Cortex of kidney (tissue), 1 donor: ENCODE measurements around the gene CENPS.
"Not testable (repeated sequence)": the region's sequence is repeated elsewhere in the genome, so short reads cannot be mapped to it uniquely, and the experiment has no call there.

ENCODE experiments used
- DNase-seq: peaks from one replicate; lab custom pipeline; 2025; lab: John Stamatoyannopoulos, UW

Gene CENPS

GRCh38 chr1:10430216-10431069 lies at the start of gene CENPS:
Gene CENPS, plus strand, starts transcription at chr1:10430433. Its CDS starts 85 bp downstream, at chr1:10430518.
- peak; percentile 68 for DNase-seq

- no peak for DNase-seq
Measured at GRCh38 chr1:10380594-10381275, 49.5 kb upstream of the CENPS start.

GRCh38 chr1:10383630-10384029 lies 46.6 kb upstream of the CENPS start:
- DNase-seq = no peak

GRCh38 chr1:10384219-10384618 lies 46.0 kb upstream of the CENPS start:
- DNase-seq = no peak

GRCh38 chr1:10386761-10387676 lies 43.2 kb upstream of the CENPS start:
- DNase-seq = no peak

GRCh38 chr1:10387677-10388386 lies 42.4 kb upstream of the CENPS start:
- DNase-seq = no peak

GRCh38 chr1:10388387-10388715 lies 41.9 kb upstream of the CENPS start:
- DNase-seq = no peak

GRCh38 chr1:10389271-10389973 lies 40.8 kb upstream of the CENPS start:
- DNase-seq = no peak

- DNase-seq = no peak
Measured at GRCh38 chr1:10396870-10397269, 33.4 kb upstream of the CENPS start.

- DNase-seq = no peak
Measured at GRCh38 chr1:10398278-10398733, 31.9 kb upstream of the CENPS start.

- DNase-seq = peak; percentile 57
Measured at GRCh38 chr1:10398734-10399443, 31.3 kb upstream of the CENPS start, which contains the start of gene PGD. Gene PGD, plus strand, starts transcription at chr1:10399064. Its CDS starts 54 bp downstream, at chr1:10399118.

- no peak for DNase-seq
Measured at GRCh38 chr1:10399444-10399941, 30.7 kb upstream of the CENPS start.

- DNase-seq = no peak
Measured at GRCh38 chr1:10400013-10400412, 30.2 kb upstream of the CENPS start.

- DNase-seq = no peak
Measured at GRCh38 chr1:10401281-10401680, 29.0 kb upstream of the CENPS start.

- DNase-seq = no peak
Measured at GRCh38 chr1:10402729-10403274, 27.4 kb upstream of the CENPS start.

GRCh38 chr1:10407201-10407600 lies 23.0 kb upstream of the CENPS start:
- DNase-seq = no peak

- DNase-seq = no peak
Measured at GRCh38 chr1:10415211-10415930, 14.9 kb upstream of the CENPS start.

GRCh38 chr1:10415967-10416366 lies 14.3 kb upstream of the CENPS start:
- DNase-seq = not testable (repeated sequence)

- not testable (repeated sequence) for DNase-seq
Measured at GRCh38 chr1:10418741-10419140, 11.5 kb upstream of the CENPS start.
